Measurements from ENCODE around the gene BCAP31.

The BCAP31 gene

DNA sequence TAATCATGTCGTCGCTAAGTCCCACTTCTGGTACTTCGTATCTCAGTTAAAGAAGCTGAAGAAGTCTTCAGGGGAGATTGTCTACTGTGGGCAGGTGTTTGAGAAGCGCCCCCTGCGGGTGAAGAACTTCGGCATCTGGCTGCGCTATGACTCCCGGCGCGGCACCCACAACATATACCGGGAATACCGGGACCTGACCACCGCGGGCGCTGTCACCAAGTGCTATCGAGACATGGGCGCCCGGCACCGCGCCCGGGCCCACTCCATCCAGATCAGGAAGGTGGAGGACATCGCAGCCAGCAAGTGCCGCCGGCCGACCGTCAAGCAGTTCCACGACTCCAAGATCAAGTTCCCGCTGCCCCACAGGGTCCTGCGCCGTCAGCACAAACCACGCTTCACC, 61.9 kb downstream of the BCAP31 start:
- H3K27ac ChIP-seq = no peak overlapping the region
- TF ChIP-seq, protein P1, sequence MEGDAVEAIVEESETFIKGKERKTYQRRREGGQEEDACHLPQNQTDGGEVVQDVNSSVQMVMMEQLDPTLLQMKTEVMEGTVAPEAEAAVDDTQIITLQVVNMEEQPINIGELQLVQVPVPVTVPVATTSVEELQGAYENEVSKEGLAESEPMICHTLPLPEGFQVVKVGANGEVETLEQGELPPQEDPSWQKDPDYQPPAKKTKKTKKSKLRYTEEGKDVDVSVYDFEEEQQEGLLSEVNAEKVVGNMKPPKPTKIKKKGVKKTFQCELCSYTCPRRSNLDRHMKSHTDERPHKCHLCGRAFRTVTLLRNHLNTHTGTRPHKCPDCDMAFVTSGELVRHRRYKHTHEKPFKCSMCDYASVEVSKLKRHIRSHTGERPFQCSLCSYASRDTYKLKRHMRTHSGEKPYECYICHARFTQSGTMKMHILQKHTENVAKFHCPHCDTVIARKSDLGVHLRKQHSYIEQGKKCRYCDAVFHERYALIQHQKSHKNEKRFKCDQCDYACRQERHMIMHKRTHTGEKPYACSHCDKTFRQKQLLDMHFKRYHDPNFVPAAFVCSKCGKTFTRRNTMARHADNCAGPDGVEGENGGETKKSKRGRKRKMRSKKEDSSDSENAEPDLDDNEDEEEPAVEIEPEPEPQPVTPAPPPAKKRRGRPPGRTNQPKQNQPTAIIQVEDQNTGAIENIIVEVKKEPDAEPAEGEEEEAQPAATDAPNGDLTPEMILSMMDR (conservative IDR thresholded peaks at IDR 0.05) = peak; percentile 77
- no peak for TF ChIP-seq ZFX (IDR thresholded peaks at IDR 0.05)

DNA sequence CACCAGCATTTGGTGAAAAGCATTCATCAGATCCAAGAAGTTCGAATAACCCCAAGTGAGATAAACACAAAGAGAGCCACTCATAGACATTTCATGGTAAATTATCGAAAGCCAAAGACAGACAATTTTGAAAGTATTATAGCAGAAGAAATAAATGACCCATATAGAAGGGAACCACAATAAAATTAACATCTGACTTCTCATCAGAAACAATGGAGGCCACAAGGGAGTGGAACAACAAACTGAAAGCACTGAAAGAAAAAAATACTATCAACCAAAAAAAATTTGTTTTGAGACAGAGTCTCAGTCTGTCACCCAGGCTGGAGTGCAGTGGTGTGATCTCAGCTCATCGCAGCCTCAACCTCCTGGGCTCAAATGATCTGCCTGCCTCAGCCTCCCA, 64.9 kb downstream of the BCAP31 start:
- no peak overlapping the region for H3K27ac ChIP-seq
- TF ChIP-seq ZFX (IDR thresholded peaks at IDR 0.05) = no peak
- TF ChIP-seq, protein P1 (conservative IDR thresholded peaks at IDR 0.05) = no peak

DNA sequence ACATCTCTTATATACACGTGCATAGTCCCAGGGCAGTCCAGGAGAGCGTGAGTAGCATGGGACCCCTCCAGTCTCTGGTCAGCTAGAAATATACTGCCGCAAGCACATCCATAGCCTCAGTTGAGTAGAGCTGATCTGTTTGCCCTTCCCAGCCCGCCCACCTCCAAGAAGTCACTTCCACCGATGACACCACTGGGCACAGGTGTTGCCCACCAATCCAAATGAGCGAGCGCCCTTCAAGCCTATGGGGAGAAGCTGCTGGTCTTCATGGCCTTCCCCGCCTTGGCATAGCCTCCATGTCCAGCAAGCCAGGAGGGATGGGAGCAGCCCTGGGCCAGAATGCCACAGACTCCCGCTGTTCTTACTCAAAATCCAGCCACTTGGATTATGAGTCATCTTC, 67.0 kb downstream of the BCAP31 start:
- TF ChIP-seq ZFX (IDR thresholded peaks at IDR 0.05) = no peak
- TF ChIP-seq, protein P1 (conservative IDR thresholded peaks at IDR 0.05) = no peak

GRCh38 chrX:153653556-153653955, 70.6 kb downstream of the BCAP31 start:
- TF ChIP-seq, protein P1 (conservative IDR thresholded peaks at IDR 0.05) = no peak
- no peak for TF ChIP-seq ZFX (IDR thresholded peaks at IDR 0.05)
- H3K27ac ChIP-seq = no peak overlapping the region

More for the DNA sequence above, 67.0 kb downstream of the BCAP31 start:
- H3K27ac ChIP-seq = no peak overlapping the region

- no peak overlapping the region for H3K27ac ChIP-seq
- TF ChIP-seq, protein P1 (conservative IDR thresholded peaks at IDR 0.05) = peak; percentile 28
- no peak for TF ChIP-seq ZFX (IDR thresholded peaks at IDR 0.05)
These were observed 72.6 kb downstream of the BCAP31 start for GRCh38 chrX:153651540-153652079.

GRCh38 chrX:153650959-153651358, 73.2 kb downstream of the BCAP31 start:
- no peak overlapping the region for H3K27ac ChIP-seq
- no peak for TF ChIP-seq ZFX (IDR thresholded peaks at IDR 0.05)
- TF ChIP-seq, protein P1 (conservative IDR thresholded peaks at IDR 0.05) = no peak
